WERI-Rb-1 (cell line): ENCODE results near the gene TREX2.

Source experiments
- DNase-seq: peaks from one replicate; pipeline ENCODE4 v3.0.0-alpha.2; 2020
- H3K27ac ChIP-seq: fragments of 250-450 bp; sonication (Bioruptor Pico); 2 replicates; pipeline ENCODE4 v1.5.1; 2020; ENCODE audit warnings: mild to moderate bottlenecking, moderate library complexity
- H3K27me3 ChIP-seq: fragments of 250-450 bp; sonication (Bioruptor Pico); 2 replicates; pipeline ENCODE4 v1.5.1; 2021; ENCODE audit warnings: mild to moderate bottlenecking, low read depth, moderate library complexity; ENCODE audit not compliant: insufficient read depth, severe bottlenecking
- H3K36me3 ChIP-seq: fragments of 250-450 bp; sonication (Bioruptor Pico); 2 replicates; pipeline ENCODE4 v1.5.1; 2020; ENCODE audit warnings: mild to moderate bottlenecking, moderate library complexity
- H3K4me3 ChIP-seq: 2 replicates; pipeline ENCODE4 v1.5.1; 2011; ENCODE audit warnings: low read depth, mild to moderate bottlenecking, control low read depth, low read length
- H3K9me3 ChIP-seq: fragments of 250-450 bp; sonication (Bioruptor Pico); 2 replicates; pipeline ENCODE4 v1.5.1; 2021; ENCODE audit warnings: mild to moderate bottlenecking, moderate library complexity; ENCODE audit not compliant: severe bottlenecking
- CTCF ChIP-seq: IDR thresholded peaks from 2 replicates; pipeline ENCODE4 v1.5.1; 2011; ENCODE audit warnings: low read depth, mild to moderate bottlenecking, control low read depth, inconsistent platforms, low read length

Gene TREX2

GRCh38 chrX:153458476-153458875 is 12.6 kb upstream of the TREX2 start:
- TF ChIP-seq CTCF: no peak
- no peaks in the 10 kb centered on the region for H3K9me3 ChIP-seq
- peaks cover 42% of the 10 kb centered on the region for H3K36me3 ChIP-seq
- H3K27ac ChIP-seq: no peak overlapping the region
- no peak for DNase-seq
- peaks cover 15% of the 10 kb centered on the region for H3K27me3 ChIP-seq
- H3K4me3 ChIP-seq: no peak overlapping the region

- no peaks in the 10 kb centered on the region for H3K9me3 ChIP-seq
- TF ChIP-seq CTCF: no peak
- no peak overlapping the region for H3K4me3 ChIP-seq
- peaks cover 15% of the 10 kb centered on the region for H3K27me3 ChIP-seq
- peaks cover 42% of the 10 kb centered on the region for H3K36me3 ChIP-seq
- DNase-seq: no peak
- no peak overlapping the region for H3K27ac ChIP-seq
These were observed 12.1 kb upstream of the TREX2 start for GRCh38 chrX:153457827-153458466.

- no peak for TF ChIP-seq CTCF
- no peak overlapping the region for H3K4me3 ChIP-seq
- peaks cover 19% of the 10 kb centered on the region for H3K27me3 ChIP-seq
- no peak overlapping the region for H3K27ac ChIP-seq
- peaks cover 42% of the 10 kb centered on the region for H3K36me3 ChIP-seq
- no peak for DNase-seq
- H3K9me3 ChIP-seq: no peaks in the 10 kb centered on the region
These were observed 11.4 kb upstream of the TREX2 start for GRCh38 chrX:153457136-153457825.

- H3K27ac ChIP-seq: no peak overlapping the region
- no peak overlapping the region for H3K4me3 ChIP-seq
- no peaks in the 10 kb centered on the region for H3K9me3 ChIP-seq
- DNase-seq: no peak
- peaks cover 42% of the 10 kb centered on the region for H3K36me3 ChIP-seq
- H3K27me3 ChIP-seq: peaks cover 19% of the 10 kb centered on the region
- TF ChIP-seq CTCF: no peak
These were observed 10.8 kb upstream of the TREX2 start for GRCh38 chrX:153456704-153457103.

GRCh38 chrX:153456161-153456560 is 10.3 kb upstream of the TREX2 start:
- Histone ChIP-seq H3K9me3 (no peaks in the 10 kb centered on the region), H3K27me3 (peaks cover 23% of the 10 kb centered on the region), H3K4me3 (no peak overlapping the region), H3K36me3 (peaks cover 41% of the 10 kb centered on the region), H3K27ac (no peak overlapping the region)
- no peak for TF ChIP-seq CTCF
- DNase-seq: no peak
